Activated CD8-positive, alpha-beta memory T cell treated with anti-CD3 and anti-CD28 coated beads, Interleukin-2, amount 50 U/mL, for 4 hours (primary cell): ENCODE data around the gene MRAP2.
"Not testable (repeated sequence)": the region's sequence is repeated elsewhere in the genome, so short reads cannot be mapped to it uniquely, and the experiment has no call there.

Source experiments
- DNase-seq: peaks from one replicate; pipeline ENCODE4 v3.0.0-alpha.2; 2020

The MRAP2 gene

DNA sequence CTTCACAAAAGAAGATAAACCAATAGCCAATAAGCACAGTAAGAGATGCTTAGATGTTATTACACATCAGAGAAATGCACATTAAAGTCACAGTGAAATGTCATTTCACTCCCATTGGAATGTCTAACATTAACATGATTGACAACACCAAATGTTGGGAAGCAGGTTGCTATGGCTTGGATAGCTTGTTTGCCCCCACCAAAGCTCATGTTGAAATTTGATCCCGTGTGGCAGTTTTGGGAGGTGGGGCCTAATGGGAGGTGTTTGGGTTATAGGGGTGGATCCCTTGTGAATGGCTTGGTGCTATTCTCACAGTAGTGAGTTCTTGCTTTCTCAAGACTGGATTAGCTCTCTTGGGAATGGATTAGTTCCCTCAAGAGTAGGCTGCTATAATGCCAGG, 44.8 kb downstream of the MRAP2 start:
- DNase-seq: no peak

DNA sequence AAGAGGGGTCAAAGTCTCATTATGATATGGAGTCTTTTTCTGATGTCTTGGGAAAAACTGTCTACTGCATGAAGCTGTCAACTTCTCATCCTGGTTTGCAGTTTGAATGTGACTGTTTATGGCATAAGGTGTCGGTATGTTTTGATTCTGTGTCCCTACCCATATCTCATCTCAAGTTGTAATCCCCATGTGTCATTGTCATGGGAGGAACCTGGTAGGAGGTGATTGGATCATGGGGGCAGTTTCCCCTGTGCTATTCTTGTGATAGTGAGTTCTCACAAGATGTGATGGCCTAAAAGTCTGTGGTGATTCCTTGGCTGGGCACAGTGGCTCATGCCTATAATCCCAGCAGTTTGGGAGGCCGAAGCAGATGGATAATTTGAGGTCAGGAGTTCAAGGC, 47.6 kb downstream of the MRAP2 start:
- DNase-seq: no peak

DNA sequence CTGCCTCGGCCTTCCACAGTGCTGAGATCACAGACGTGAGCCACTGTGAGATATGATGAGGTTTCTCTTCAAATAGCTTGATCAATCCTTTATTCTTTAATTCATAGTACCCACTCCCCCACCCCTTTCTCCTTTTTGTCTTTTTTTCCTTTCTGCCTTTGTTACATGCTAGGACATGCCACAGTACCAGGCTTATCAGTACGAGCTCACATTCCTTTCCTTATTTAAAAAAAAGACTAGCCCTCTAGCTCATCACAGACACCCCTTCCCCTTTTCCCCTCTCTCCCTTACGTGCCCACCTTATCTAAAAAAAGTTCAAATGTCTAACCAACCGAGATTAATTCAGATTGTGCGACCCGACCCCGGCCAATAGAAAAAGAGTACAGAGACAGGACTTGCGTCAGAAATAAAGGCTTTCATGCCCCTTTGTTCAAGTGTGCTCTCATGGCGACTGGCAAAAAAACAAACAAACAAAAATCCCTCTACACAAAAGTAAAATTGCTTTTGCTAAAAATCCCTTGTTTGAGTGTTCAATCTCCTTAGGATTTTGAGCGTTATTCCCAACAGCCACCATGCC, 49.2 kb downstream of the MRAP2 start:
- no peak for DNase-seq

DNA sequence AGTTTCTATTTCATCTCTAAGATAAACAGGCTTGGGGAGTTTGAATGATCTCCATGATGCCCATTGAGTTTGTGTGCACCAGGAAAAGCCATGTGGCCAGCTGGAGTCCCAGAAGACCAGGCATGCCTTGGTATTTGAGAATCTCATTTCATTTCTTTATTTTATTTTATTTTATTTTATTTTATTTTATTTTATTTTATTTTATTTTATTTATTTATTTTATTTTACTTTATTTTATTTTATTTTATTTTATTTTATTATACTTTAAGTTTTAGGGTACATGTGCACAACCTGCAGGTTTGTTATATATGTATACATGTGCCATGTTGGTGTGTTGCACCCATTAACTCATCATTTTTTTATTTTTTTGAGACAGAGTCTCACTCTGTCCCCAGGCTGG, 51.1 kb downstream of the MRAP2 start:
- DNase-seq: not testable (repeated sequence)

DNA sequence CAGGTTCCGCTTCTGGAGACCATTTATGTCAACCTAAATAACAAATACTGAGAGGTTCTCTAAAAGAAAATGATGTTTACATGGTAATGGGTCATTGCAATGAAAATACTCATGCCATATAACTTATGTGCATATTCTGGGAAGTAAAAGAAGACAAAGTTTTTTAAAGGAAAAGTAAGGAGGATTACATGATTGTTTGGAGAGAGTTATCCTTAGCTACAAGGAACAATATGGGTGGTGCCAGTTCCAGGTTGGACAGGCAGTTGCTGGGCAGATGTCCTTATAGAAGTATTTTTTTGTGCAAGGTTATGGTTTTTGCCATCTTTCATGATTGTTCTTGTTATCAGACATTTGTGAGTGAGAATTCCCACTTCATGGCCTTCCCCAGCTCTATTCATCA, 52.5 kb downstream of the MRAP2 start:
- no peak for DNase-seq

DNA sequence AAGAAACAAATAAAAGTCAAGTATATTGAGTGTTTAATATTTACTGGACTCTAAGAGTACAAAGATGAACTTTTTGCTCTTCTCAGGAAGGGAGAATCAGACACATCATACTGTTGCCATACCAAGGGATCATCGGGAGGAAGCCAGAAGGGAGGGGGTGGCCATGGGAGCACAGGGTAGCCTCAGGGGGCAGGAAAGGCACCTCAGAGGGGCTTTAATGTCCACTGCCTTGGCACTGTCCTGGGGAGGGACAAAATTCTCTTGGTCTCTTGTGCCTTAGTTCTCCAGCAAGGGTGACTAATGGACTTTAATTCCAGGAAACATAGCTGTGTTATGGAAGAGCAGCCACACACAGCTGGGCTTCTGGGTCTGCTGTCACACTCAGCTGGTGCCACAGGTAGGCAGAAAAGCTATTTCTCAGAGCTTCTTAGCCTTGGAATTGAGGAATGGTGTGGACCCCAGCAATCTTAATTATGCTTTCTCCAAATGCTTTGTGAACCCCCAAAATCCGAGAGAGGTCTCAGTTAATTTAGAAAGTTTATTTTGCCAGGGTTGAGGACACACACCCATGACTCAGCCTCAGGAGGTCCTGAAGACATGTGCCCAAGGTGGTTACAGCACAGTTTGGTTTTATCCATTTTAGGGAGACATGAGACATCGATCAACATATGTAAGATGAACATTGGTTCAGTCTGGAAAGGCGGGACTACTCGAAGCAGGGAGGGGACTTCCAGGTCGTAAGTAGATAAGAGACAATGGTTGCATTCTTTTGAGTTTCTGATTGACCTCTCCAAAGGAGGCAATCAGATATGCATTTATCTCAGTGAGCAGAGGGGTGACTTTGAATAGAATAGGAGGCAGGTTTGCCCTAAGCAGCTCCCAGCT, 53.2 kb downstream of the MRAP2 start:
- DNase-seq: no peak

DNA sequence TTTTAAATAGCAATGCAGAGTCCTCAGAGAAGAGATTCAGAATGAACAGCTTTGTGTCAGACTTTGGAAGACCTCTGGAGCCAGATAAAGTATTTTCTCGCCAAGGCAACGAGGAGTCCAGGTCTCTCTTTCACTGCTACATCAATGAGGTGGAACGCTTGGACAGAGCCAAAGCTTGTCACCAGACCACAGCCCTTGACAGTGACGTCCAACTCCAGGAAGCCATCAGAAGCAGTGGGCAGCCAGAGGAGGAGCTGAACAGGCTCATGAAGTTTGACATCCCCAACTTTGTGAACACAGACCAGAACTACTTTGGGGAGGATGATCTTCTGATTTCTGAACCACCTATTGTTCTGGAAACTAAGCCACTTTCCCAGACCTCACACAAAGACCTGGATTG, 55.5 kb downstream of the MRAP2 start:
- no peak for DNase-seq

DNA sequence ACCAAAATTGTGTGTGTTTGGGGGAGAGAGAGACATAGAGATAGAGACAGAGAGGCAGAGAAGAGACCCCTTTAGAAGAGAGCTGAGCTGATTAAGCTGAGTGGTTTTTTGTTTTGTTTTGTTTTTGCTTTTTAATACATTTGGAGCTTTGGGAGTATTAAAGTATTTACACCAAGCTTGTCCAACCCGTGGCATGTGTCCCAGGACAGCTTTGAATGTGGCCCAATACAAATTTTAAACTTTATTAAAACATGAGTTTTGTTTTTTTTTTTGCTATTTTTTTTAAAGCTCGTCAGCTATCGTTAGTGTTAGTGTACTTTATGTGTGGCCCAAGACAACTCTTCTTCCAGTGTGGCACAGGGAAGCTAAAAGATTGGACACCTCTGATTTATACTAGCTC, 56.0 kb downstream of the MRAP2 start:
- no peak for DNase-seq

DNA sequence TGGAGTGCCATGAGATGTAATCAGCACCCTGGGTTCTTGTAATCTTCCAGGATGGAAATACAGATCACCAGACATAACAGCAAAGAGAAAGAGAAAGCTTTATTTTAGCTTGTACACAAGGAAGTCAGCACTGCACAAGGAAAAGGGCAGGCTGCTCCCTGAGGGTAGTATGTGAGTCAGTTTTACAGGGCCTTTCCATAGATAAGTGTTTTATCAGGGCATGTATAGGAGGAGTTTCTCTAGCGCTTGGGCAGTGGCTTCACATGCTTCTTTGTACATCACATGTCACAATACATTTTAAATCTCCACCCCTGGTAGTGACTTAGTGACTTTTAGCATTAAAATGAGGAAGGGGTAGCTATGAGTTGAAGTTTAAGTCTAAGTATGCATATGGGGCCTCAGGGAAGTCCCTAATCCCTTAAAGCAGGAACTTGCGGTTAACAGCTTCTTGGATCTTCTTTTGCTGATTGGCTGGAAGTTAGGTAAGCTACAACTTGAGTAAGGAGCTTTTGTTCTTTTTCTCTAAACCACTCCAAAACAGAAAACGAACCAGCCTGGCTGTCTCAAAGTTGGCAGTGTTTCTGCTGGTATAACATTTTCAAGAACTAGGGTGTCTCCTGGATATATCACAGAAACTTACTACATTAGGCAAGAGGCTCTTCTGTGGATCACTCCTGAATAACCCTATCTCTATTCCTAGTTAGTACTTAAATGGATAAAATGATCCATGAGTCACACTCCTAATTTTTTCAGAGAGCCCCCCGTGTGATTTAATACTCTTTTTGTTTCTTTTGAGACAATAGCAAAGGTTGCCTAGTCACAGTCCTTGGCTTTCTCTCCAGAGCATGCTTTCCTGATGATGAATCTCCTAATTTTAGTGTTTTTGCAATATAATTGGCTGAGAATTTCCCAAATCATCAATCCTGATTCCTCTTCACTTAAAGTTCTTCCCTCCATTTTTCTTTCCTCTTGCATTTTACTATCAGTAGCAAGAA, 60.2 kb downstream of the MRAP2 start:
- no peak for DNase-seq

DNA sequence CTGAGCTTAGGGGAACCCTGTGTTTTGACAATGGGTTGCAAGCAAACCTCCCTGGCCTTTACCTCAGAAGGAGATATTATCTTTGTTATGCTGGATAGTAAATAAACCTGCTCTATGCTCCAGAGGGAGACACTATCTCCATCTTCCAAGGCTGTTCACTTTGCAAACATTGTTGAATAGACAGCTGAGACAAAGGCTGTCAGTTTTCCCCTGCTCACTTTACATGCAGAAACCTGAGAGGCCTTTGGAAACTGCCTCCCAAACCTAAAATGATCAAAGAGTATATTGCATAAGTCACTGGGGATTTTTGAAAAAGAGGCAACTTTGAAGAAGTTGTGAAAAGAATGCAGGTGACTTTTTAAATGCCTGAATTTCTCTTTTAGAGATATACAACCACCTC, 61.6 kb downstream of the MRAP2 start:
- DNase-seq: no peak

DNA sequence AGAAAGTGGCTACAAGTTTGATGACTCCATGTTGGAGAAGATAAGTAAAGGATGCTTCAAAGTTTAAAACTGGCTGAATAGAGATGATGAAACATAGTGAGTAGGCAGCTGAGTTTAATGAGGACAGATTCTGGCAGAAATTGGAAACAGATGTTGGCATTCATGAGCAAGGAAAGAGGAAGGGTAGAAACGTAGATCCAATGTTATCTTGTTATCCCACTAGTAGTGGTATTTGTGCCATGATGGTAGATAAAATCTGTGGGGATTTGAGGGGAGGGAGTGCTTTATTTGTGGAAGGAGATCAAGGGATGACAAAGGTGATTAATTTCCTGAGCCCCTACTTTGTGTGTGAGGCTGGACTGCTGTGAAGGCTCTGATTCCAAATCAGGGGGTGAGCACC, 69.5 kb downstream of the MRAP2 start:
- no peak for DNase-seq

DNA sequence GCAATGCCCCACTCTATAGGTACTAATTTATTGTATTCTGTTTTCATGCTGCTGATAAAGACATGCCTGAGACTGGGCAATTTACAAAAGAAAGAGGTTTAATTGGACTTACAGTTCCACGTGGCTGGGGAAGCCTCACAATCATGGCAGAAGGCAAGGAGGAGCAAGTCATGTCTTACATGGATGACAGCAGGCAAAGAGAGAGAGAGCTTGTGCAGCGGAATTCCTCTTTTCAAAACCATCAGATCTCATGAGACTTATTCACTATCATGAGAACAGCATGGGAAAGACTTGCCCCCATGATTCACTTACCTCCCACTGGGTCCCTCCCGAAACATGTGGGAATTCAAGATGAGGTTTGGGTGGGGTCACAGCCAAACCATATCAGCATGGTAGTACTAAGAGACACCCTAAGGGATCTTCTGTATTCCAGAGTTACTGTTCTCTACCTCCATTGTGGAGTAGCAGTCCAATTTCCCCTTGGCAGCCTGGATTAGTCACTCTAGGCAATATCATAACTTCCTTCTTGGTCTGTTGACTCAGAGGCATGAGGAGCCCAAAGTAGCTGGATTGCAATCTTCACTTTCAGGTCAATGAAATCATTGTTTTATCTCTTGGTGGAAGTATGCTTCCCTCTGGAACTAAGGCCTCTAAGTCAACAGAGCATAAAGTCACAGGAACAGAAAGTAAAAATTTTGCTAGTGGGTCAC, 71.8 kb downstream of the MRAP2 start:
- DNase-seq: not testable (repeated sequence)

DNA sequence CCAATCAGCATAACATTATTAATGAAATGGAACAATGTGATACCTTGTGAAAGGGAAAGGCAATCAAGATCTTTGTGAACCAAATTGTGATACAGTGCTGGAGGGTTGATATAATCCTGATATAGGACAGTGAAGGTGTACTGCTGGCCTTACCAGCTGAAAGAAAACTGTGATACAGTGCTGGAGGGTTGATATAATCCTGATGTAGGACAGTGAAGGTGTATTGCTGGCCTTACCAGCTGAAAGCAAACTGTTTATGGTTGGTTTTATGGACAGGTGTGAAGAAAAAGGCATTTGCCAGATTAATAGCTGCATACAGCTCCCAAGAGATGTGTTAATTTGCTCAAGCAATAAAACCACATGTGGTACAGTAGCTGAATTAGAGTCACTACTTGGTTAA, 73.9 kb downstream of the MRAP2 start:
- no peak for DNase-seq

DNA sequence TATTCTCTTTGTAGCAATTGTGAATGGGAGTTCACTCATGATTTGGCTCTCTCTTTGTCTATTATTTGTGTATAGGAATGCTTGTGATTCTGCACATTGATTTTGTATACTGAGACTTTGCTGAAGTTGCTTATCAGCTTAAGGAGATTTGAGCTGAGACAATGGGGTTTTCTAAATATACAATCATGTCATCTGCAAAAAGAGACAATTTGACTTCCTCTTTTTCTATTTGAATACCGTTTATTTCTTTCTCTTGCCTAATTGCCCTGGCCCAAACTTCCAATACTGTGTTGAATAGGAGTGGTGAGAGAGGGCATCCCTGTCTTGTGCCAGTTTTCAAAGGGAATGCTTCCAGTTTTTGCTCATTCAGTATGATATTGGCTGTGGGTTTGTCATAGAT, 77.8 kb downstream of the MRAP2 start:
- DNase-seq: not testable (repeated sequence)

DNA sequence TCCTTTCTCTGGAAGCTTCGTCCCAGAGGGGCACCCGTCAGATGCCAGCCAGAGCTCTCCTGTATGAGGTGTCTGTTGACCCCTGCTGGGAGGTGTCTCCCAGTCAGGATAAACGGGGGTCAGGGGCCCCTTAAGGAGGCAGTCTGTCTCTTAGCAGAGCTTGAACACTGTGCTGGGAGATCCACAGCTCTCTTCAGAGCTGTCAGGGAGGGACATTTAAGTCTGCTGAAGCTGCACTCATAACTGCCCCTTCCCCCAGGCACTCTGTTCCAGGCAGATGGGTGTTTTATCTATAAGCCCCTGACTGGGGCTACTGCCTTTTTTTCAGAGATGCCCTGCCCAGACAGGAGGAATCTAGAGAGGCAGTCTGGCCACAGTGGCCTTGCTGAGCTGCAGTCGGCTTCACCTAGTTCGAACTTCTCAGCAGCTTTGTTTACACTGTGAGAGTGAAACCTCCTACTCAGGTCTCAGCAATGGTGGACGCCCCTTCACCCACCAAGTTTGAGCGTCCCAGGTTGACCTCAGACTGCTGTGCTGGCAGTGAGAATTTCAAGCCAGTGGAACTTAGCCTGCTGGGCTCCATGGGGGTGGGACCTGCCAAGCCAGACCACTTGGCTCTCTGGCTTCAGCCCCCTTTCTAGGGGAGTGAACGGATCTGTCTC, 81.5 kb downstream of the MRAP2 start:
- DNase-seq: not testable (repeated sequence)

DNA sequence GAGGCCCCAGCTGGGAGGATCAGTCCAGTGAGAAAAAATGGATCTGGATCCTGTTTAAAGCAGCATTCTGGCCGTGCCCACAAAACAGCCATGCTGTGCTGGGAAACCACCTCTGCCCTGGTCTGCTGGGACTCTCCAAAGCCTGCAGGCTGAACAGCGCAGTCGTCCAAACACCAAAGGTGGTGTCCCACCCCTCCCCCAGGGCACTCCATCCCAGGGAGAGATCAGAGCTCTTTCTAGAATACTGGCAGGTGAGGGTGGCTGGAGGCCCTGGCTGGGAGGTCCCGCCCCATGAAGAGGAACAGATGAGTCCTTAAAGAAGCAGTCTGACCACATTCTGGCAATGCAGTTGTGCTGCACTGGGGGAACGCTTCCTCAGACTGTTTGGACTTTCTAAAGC, 84.6 kb downstream of the MRAP2 start:
- DNase-seq: no peak

DNA sequence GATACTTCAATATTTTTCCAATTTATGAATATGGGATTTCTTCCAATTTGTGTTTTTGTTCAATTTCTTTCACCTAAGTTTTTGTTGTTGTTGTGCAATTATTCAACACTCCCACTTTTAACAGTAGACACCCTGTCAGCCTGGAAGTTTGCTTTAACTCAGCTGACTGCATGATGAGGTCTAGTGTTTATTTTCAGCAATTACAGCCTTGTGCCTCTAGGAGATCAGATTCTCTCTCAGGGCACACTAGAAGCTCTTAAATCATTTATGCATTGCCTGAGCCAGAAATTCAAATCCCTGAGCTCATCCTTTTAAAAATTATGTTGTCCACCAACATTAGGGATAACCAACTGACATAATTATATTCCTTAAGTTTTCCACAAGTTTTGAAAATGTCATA, 85.7 kb downstream of the MRAP2 start:
- DNase-seq: no peak

DNA sequence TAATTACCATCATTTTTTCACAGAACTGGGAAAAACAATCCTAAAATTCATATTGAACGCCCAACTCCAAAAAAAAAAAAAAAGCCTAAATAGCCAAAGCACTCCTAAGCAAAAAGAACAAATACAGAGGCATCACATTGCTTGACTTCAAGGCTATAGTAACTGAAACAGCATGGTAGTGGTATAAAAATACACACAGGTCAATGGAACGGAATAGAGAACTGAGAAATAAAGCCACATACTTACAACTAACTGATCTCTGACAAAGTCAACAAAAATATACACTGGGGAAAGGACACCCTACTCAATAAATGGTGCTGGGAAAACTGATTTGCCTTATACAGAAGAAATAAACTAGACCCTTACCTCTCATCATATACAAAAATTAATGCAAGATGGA, 89.6 kb downstream of the MRAP2 start:
- DNase-seq: no peak

DNA sequence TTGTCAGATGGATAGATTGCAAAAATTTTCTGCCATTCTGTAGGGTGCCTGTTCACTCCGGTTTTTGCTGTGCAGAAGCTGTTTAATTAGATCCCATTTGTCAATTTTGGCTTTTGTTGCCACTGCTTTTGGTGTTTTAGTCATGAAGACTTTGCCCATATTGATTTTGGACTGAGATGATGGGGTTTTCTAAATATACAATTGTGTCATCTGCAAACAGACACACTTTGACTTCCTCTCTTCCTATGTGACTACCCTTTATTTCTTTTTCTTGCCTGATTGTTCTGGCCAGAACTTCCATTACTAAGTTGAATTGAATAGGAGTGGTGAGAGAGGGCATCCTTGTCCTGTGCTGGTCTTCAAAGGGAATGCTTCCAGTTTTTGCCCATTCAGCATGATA, 96.0 kb downstream of the MRAP2 start:
- DNase-seq: not testable (repeated sequence)

DNA sequence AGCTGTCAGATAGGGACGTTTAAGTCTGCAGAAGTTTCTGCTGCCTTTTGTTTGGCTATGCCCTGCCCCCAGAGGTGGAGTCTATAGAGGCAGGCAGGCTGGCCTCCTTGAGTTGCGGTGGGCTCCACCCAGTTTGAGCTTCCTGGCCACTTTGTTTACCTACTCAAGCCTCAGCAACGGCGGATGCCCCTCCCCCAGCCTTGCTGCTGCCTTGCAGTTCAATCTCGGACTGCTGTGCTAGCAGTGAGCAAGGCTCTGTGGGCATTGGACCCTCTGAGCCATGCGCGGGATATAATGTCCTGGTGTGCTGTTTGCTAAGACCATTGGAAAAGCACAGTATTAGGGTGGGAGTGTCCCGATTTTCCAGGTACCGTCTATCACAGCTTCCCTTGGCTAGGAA, 99.8 kb downstream of the MRAP2 start:
- DNase-seq: not testable (repeated sequence)

DNA sequence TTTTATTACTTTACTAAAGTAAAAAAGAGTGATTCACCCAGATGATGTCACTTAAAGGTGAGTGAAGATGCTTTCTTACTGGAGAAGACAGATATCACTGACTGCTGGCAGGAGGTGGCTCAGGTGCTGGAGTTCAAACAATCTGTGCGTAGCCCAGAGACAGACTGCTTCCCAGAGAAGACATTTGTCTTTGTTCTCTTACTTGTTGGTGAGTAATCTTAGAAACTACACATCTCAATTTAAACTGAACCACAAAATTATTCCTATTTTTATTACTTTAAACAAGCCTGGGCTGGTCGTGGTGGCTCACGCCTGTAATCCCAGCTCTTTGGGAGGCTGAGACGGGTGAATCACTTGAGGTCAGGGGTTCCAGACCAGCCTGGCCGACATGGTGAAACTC, 101.7 kb downstream of the MRAP2 start:
- DNase-seq: no peak

DNA sequence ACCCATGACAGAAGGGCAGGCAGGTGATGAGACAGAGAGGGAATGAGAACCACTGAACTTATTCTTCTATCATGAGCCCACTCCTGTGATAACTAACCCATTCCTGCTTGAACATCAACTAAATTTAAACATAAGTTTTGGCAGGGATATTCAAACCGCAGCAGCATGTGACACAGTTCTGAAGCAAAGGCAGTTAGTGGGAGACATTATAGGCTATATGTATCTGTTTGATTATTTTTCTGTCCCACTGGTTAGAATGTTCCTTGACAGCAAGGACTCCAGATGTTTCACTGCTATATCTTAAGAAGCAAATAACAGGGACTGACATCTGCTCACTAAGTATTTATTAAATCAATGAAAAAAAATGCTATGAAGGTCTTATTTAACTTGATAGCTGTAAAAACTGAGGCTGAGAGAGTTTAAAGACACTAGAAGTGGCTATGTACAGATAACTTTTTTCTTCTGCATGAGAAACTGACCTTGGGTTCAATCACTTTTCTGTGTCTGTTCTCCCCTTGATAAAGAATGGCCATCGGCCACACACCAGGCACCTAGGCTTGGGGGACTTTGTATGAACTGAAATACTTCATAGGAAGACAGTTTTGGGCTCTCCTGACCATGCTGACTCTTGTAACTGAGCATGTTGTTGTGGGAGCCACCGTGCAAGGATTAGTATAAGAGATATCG, 102.9 kb downstream of the MRAP2 start:
- no peak for DNase-seq
